GM21515 (cell line): ENCODE measurements around the gene EPB41L2.
"Not testable (repeated sequence)": the region's sequence is repeated elsewhere in the genome, so short reads cannot be mapped to it uniquely, and the experiment has no call there.

Source experiments
- ATAC-seq: cut with Tn5 transposase; IDR thresholded peaks from one replicate; pipeline ENCODE4 v1.9.1; 2021; ENCODE audit not compliant: unreplicated experiment

The EPB41L2 gene

DNA sequence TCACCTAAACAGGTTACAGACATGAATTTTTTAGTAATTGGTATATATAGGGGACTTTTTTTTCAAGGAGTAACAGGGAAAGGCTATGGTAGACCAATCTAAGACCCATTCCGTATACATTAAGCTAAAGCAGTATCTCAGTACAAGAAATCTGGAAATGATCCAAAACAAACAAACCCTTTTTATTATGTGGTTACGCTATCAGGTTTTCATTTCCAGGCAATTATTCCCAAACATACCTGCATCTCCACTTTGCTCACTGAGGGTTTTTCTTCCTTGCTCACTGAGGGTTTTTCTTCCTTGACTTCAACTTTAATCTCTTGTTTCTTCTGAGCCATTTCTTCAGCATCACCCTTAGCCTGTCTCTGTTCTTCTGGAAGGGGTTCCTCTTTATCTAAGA, 107.3 kb downstream of the EPB41L2 start:
- ATAC-seq: no peak

DNA sequence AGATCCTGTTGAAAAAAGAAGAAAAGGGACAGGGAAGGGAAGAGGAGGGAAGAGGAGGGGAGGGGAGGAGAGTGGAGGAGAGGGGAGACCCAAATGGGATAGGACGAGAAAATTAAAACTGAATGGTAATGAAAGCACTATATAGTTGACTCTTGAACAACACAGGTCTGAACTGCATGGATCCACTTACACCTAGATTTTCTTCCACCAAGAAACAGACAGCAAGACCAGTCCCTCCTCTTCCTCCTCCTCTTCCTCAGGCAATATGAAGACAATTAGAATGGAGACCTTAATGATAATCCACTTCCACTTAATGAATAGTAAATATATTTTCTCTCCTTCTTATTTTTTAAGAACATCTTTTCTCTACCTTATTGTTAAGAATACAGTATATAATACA, 113.5 kb downstream of the EPB41L2 start:
- ATAC-seq: no peak

DNA sequence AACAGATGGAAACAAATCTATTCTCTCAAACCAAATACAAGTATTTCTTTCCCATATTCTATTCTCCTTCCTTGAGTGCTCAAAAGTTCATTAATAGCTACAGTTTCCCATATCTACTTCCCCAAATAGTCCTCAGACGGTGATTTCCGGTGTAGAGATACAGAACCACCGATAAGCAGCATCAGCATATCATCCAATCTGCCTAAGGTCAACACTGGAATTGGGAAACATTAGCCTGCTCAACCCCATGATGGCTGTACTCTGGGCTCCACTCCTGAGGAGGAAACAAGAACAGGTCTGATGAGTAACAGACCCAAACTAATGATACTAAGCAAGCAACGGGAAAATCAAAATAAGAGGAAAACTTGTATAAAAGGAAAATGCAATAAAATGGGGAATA, 115.6 kb downstream of the EPB41L2 start:
- no peak for ATAC-seq

GRCh38 chr6:130946076-130946475, 117.0 kb downstream of the EPB41L2 start:
- no peak for ATAC-seq

DNA sequence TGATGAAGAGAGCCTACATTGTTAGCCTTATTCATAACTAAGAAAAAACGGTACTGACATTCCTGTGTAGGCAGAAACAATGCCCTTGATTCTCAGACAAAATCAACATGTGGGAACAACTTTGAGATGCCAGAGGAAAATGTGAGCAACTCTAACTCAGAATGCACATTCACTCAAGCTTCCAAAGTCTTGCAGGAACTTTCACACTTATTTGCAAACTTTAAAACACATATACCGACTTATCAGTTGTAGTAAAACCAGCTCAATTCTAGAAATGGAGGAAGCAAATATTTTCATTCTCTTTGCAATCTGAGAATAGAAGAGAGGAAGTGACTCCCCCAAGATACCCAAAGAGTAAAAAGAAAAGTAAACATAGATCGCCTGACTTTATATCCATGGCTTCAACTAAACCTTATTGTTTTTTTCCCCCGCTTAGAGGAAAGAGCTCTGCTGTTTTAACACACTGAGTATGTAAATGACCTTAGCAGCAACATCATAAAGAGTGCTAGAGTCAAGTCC, 117.6 kb downstream of the EPB41L2 start:
- no peak for ATAC-seq

DNA sequence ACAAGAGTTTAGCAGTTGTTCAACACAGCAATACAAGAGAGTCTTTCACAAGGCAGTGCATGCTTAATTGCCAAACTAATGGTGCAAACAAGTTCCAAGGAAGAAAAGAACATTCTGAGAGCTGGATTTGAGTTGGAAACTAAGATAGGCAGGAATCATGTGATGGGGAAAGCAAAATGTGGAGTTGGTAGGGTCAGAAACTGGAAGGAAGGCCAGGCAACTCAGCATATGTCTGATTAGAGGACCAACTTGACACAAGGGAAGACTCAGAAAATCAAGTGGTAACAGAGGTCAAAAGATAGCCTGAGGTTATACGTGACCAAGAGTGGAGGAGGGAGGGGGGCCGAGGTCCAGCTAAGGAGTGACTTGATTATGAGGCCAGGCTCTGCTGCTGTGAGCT, 118.6 kb downstream of the EPB41L2 start:
- ATAC-seq: no peak

DNA sequence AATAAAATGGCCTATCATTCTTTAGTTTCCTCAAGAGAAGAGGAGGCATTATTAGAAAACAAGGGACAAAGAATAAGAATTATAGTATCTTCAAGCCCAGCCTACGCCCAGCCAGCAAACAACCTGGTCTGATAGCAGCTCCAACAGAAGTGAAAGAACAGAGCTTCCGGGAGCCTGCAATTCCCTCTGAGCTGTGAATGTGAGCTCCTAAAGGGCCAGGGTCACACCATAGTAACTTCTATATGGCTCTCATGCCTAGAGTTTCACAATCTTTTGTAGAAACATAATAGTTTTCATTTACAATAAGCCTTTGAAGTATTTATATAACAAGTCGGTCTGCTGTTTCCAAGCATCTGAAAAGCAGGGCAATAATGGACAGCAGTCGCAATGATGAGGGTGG, 119.3 kb downstream of the EPB41L2 start:
- no peak for ATAC-seq

DNA sequence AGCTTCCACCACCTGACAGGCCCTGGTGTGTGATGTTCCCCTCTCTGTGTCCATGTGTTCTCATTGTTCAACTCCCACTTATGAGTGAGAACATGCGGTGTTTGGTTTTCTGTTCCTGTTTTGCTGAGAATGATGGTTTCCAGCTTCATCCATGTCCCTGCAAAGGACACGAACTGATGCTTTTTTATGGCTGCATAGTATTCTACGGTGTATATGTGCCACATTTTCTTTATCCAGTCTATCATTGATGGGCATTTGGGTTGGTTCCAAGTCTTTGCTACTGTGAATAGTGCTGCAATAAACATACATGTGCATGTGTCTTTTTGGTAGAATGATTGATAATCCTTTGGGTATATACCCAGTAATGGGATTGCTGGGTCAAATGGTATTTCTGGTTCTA, 120.3 kb downstream of the EPB41L2 start:
- not testable (repeated sequence) for ATAC-seq

- no peak for ATAC-seq
Observed at GRCh38 chr6:130937942-130938604, 125.0 kb downstream of the EPB41L2 start.

GRCh38 chr6:130936933-130937332, 126.1 kb downstream of the EPB41L2 start:
- no peak for ATAC-seq

GRCh38 chr6:130935978-130936377, 127.1 kb downstream of the EPB41L2 start:
- ATAC-seq: no peak

- ATAC-seq: no peak
Observed at GRCh38 chr6:130934848-130935585, 128.0 kb downstream of the EPB41L2 start.

- no peak for ATAC-seq
Observed at GRCh38 chr6:130933712-130934200, 129.3 kb downstream of the EPB41L2 start.

DNA sequence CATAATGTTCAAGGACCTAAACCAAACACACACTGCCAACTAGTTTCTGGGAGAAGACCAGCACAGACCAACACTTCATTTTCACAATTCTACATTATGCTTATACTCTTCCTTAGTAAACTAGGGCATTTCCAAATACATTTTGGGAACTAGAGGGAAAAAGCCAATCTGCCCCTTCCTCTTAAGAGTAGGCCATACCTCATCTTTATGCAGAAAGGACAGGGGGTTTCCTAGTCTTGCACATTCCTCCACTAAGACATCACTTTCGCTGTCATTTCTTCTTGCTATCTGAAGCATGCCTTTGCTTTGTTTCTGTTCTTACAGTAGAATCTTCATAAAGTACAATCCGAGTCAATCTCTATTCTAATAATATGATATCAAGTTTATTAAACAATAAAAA, 130.1 kb downstream of the EPB41L2 start:
- no peak for ATAC-seq

DNA sequence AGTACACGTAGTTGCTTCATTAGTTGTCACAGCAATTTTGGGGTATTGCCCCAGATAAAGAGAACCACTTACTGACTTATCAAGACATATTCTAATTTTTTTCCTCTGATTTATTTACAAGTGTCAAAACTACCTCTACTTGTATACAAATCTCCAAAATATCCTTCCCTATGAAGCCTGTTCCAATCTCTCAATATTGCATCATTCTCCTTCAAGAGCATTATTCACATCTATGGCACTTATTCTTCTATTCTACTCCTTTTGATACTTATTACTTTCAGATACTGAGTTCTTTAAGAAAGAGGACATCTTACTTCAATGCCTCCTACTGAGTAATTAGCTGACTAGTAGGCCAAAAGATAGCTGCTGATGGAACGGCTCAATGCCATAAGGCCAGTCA, 130.6 kb downstream of the EPB41L2 start:
- ATAC-seq: no peak

GRCh38 chr6:130931683-130932082, 131.4 kb downstream of the EPB41L2 start:
- no peak for ATAC-seq

- ATAC-seq: no peak
Observed at GRCh38 chr6:130929036-130929678, 133.9 kb downstream of the EPB41L2 start.

DNA sequence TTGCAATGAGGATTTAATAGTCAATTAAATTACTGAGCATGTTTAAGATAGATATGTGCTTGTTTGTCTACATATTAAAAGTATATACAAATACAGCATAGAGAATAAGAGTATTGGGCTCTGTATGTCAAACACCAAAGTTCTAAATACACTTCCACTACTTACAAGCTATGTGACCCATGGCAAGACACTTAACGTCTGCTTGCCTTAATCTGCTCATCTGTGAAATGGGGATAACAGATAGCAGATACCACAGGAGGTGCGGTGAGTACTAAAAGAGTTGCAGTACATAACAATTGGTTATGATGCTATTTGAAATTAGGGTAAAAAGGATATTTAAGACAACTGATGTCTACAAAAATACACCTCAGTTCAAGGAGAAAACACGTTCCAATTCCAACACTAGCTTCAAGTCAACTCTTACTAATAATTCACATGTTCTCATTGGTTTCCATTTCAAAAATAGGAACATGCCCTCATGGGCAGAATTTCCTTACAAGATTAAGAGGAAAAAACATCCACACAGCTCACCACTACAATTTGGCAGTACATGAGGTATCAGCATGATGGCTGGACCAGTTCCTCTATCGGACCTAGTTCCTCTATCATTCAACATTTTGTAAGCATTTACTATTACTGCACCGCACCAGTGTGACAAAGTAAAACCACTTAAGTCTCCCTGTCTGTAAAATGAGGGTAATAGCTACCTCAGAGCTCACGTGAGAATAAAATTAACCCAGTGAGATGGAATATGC, 134.7 kb downstream of the EPB41L2 start:
- no peak for ATAC-seq

DNA sequence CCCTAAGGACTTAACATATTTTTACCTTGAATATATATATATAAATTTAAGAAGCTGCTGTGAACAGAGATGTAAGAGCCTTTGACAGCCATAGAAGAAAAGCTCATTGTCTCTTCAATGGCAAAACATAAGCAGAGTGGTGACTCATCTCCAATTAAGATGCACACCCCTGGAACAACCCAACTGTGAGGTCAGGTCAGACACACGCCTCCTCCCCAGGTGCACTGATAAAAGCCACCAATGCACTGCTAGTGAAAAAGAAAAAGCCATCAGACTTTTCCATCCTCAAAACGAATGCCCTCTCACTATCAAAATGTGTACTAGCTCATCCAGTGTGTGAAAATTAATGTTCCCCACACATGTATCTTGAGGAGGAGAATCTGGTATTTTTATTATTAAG, 135.7 kb downstream of the EPB41L2 start:
- no peak for ATAC-seq

- no peak for ATAC-seq
Observed at GRCh38 chr6:130923350-130923749, 139.7 kb downstream of the EPB41L2 start.

- no peak for ATAC-seq
Observed at GRCh38 chr6:130922922-130923321, 140.1 kb downstream of the EPB41L2 start.
